Progenitor cell of endocrine pancreas (in vitro differentiated cells): ENCODE data around the gene CARS2. TPM values are rescaled to one million over a fixed set of nuclear protein-coding genes. Genes with fewer than 3 reads are reported as not detected.
"Not testable (repeated sequence)": the region's sequence is repeated elsewhere in the genome, so short reads cannot be mapped to it uniquely, and the experiment has no call there.

Experiments
- DNase-seq: peaks from one replicate; pipeline ENCODE4 v3.0.0; 2021; ENCODE audit warnings: low spot score; ENCODE audit not compliant: unreplicated experiment
- H3K27ac Mint-ChIP-seq: 2 replicates; pipeline ENCODE4 v1.8.0; 2021; ENCODE audit warnings: mild to moderate bottlenecking, moderate library complexity, mixed read lengths
- H3K27me3 Mint-ChIP-seq: 2 replicates; pipeline ENCODE4 v1.8.0; 2021; ENCODE audit warnings: mixed read lengths
- H3K36me3 Mint-ChIP-seq: 2 replicates; pipeline ENCODE4 v1.8.0; 2022; ENCODE audit warnings: mixed read lengths; ENCODE audit not compliant: insufficient read depth
- H3K4me1 Mint-ChIP-seq: 2 replicates; pipeline ENCODE4 v1.8.0; 2021; ENCODE audit warnings: low read depth, mixed read lengths
- H3K4me3 Mint-ChIP-seq: 2 replicates; pipeline ENCODE4 v1.8.0; 2021; ENCODE audit warnings: low read depth, mild to moderate bottlenecking, moderate library complexity, mixed read lengths
- H3K9me3 Mint-ChIP-seq: 2 replicates; pipeline ENCODE4 v1.8.0; 2021; ENCODE audit warnings: low read depth, mixed read lengths
- total RNA-seq: library from RNA; stranded (reverse); gene quantifications from 2 replicates; pipeline ENCODE4 v1.2.1, GENCODE V29; 2021
- TF ChIP-seq, protein P1 (sequence below): fragments of 200-600 bp; sonication (generic); IDR thresholded peaks from one replicate; pipeline ENCODE4 v1.5.0; 2021; ENCODE audit warnings: antibody characterized with exemption, mild to moderate bottlenecking; ENCODE audit not compliant: unreplicated experiment

The CARS2 gene
- total RNA-seq, 1 donor from 2014 or later = 90.4 TPM

DNA sequence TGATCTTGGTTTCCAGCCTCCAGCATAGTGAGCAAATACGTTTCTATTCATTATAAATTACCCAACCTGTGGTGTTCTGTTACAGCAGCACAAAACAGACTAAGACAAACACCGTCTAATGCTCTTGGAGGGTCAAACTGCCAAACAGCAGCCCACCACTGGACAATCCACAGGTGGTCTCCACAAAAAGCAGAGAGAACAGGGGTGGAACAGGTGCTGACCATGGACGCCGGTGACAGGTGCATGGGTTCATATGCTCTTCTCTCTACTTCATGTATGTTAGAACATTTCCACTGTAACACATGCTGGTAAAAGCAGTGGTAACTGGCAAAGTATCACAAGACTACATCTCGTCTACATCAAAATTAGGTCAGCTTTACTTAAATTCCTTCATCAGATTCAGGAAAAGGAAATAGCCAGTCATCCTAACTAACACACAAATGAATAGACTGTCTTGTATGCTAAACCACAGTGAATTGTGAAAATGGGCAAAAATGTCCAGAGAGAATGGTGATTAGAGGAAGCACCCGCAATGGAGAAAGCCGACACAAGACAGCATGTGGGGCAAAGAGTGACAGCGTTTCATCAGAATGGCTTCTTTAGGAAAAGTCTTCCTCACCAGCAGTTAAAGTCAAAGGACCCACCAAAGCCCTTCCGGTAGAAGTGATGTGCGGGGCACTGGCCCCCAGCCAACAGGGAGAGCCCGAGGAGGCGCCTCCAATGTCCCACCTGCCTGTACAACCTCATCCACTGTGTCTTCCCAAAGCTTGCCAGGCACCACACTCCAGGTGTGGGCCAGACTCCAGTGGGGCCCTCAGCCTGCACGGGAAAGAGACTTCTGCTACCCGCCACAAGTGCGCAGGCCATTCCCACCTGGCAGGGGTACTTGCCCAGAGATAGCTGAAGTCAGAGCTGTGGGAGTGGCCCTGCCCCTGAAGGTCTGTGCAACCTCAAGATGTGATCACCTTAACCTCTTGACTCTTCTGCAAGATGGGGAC lies 6.5 kb downstream of the CARS2 start:
- DNase-seq = no peak
- TF ChIP-seq, protein P1, sequence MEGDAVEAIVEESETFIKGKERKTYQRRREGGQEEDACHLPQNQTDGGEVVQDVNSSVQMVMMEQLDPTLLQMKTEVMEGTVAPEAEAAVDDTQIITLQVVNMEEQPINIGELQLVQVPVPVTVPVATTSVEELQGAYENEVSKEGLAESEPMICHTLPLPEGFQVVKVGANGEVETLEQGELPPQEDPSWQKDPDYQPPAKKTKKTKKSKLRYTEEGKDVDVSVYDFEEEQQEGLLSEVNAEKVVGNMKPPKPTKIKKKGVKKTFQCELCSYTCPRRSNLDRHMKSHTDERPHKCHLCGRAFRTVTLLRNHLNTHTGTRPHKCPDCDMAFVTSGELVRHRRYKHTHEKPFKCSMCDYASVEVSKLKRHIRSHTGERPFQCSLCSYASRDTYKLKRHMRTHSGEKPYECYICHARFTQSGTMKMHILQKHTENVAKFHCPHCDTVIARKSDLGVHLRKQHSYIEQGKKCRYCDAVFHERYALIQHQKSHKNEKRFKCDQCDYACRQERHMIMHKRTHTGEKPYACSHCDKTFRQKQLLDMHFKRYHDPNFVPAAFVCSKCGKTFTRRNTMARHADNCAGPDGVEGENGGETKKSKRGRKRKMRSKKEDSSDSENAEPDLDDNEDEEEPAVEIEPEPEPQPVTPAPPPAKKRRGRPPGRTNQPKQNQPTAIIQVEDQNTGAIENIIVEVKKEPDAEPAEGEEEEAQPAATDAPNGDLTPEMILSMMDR = no peak
- Mint-ChIP-seq H3K27ac (no peak overlapping the region), H3K4me3 (no peak overlapping the region), H3K4me1 (peaks cover 17% of the 10 kb centered on the region), H3K27me3 (no peaks in the 10 kb centered on the region), H3K9me3 (no peaks in the 10 kb centered on the region), H3K36me3 (peaks cover 22% of the 10 kb centered on the region)

DNA sequence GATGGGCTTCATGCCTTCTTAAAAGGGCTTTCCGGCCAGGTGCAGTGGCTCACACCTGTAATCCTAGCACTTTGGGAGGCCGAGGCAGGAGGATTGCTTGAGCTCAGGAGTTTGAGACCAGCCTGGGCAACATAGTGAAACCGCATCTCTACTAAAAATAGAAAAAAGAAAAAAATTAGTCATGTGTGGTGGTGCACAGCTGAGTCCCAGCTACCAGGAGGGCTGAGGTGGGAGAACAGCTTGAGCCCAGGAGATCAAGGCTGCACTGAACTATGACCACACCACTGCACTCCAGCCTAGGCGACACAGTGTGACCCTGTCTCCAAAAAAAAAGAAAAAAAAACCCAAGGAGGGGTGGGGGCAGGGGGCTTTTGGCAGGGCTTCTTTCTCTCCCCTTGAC lies 7.2 kb downstream of the CARS2 start:
- TF ChIP-seq, protein P1 = no peak
- H3K27me3 Mint-ChIP-seq = no peaks in the 10 kb centered on the region
- no peaks in the 10 kb centered on the region for H3K9me3 Mint-ChIP-seq
- peaks cover 16% of the 10 kb centered on the region for H3K4me1 Mint-ChIP-seq
- no peak overlapping the region for H3K27ac Mint-ChIP-seq
- no peak for DNase-seq
- H3K36me3 Mint-ChIP-seq = peaks cover 22% of the 10 kb centered on the region
- H3K4me3 Mint-ChIP-seq = no peak overlapping the region

DNA sequence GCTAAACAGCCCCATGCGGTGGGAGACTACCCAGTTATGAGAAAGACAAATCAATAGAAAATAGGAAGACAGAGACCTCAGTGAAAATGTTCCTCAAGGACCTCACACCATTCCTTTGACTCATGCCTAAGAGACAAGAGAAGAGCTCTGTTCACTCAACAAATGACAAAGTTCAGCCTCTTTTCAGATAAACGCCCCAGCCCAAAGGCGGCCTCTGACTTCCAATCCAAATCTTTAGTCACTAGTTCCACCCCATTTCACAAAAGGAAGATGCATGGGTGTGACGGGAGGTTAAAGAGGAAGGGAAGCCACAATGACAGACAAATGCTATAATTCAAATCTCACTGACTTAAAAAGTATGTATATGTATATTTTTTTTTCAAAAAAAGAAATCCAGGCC lies 8.1 kb downstream of the CARS2 start:
- TF ChIP-seq, protein P1 = no peak
- H3K36me3 Mint-ChIP-seq = peaks cover 23% of the 10 kb centered on the region

DNA sequence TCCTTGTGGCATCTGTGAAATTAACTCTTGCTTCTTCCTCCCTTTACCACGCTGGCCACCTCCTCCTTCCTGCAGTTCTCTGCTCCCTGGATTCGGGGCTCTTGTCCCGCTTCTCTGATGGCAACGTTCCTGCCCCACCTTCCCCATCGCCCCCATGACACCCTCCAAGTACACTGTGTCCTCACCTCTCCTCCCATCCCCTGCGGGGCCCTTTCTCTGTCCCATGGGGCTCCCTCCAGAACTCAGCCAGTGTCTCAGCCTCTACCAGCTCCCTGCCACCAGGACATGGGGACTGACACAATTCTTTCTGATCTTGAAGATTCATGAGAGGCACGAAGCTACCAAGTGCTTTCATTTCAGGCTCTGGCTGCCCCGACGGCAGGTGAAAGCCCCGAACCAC lies 9.1 kb downstream of the CARS2 start:
- Mint-ChIP-seq H3K36me3 (peaks cover 18% of the 10 kb centered on the region), H3K27ac (no peak overlapping the region)
- no peak for DNase-seq

More for the DNA sequence above, 8.1 kb downstream of the CARS2 start:
- DNase-seq = no peak
- peak overlapping the region; percentile 67 for H3K27ac Mint-ChIP-seq
- peaks cover 9% of the 10 kb centered on the region for H3K4me1 Mint-ChIP-seq
- no peak overlapping the region for H3K4me3 Mint-ChIP-seq
- H3K9me3 Mint-ChIP-seq = no peaks in the 10 kb centered on the region
- H3K27me3 Mint-ChIP-seq = no peaks in the 10 kb centered on the region

DNA sequence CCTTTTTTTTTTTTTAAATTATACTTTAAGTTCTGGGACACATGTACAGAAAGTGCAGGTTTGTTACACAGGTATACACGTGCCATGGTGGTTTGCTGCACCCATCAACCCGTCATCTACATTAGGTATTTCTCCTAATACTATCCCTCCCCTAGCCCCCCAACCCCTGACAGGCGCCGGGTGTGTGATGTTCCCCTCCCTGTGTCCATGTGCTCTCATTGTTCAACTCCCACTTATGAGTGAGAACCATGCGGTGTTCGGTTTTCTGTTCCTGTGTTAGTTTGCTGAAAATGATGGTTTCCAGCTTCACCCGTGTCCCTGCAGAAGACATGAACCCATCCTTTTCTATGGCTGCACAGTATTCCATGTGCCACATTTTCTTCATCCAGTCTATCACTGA lies 10.1 kb downstream of the CARS2 start:
- not testable (repeated sequence) for H3K9me3 Mint-ChIP-seq, DNase-seq, H3K4me3 Mint-ChIP-seq, H3K27ac Mint-ChIP-seq, H3K27me3 Mint-ChIP-seq, H3K4me1 Mint-ChIP-seq
- peaks cover 16% of the 10 kb centered on the region for H3K36me3 Mint-ChIP-seq

More for the DNA sequence above, 9.1 kb downstream of the CARS2 start:
- peaks cover 1% of the 10 kb centered on the region for H3K4me1 Mint-ChIP-seq
- no peak overlapping the region for H3K4me3 Mint-ChIP-seq
- TF ChIP-seq, protein P1 = no peak
- no peaks in the 10 kb centered on the region for H3K27me3 Mint-ChIP-seq
- H3K9me3 Mint-ChIP-seq = no peaks in the 10 kb centered on the region
